Measurements from ENCODE around the gene BTF3. TPM values are rescaled to one million over a fixed set of nuclear protein-coding genes. Genes with fewer than 3 reads are reported as not detected.

The BTF3 gene
- total and polyA plus RNA-seq, 2 of the 8 experiments (the other 6 are each of a cell fraction or from before 2014, with no cell fraction given): 396 to 754 TPM

GRCh38 chr5:73514418-73514817, 16.2 kb downstream of the BTF3 start:
- TF ChIP-seq ZNF274 (IDR thresholded peaks at IDR 0.05; ENCODE audit: borderline replicate concordance, extremely low read depth, low read length): no peak
- no peak for TF ChIP-seq EZH2 (IDR thresholded peaks at IDR 0.05; ENCODE audit: low read depth, low read length, severe bottlenecking)
- TF ChIP-seq SIRT6 (IDR thresholded peaks at IDR 0.05; ENCODE audit: low read length): no peak
- no peak for TF ChIP-seq CBX8 (IDR thresholded peaks at IDR 0.05; ENCODE audit: borderline replicate concordance, low read depth, low read length)
- no peak for TF ChIP-seq JUND (IDR thresholded peaks at IDR 0.05; ENCODE audit: low read length)
- TF ChIP-seq SP2 (IDR thresholded peaks at IDR 0.05; ENCODE audit: low read length): no peak
- TF ChIP-seq POU5F1 (IDR thresholded peaks at IDR 0.05; ENCODE audit: low read depth, low read length): no peak
- no peak for TF ChIP-seq TAF7 (optimal IDR thresholded peaks at IDR 0.05; ENCODE audit: borderline replicate concordance, low read depth, low read length)
- TF ChIP-seq BACH1 (IDR thresholded peaks at IDR 0.05; ENCODE audit: low read length): no peak
- no peak for FAIRE-seq

More at GRCh38 chr5:73514418-73514817, 16.2 kb downstream of the BTF3 start:
- DNase-seq (ENCODE audit: low read depth in 1 of 2, low spot score in 2 of 2): no peak
- no peak overlapping the region for H2BK15ac ChIP-seq (ENCODE audit: low read length)
- H2BK5ac ChIP-seq (ENCODE audit: low read depth, low read length): no peak overlapping the region
- no peak overlapping the region for H4K8ac ChIP-seq (ENCODE audit: extremely low read depth, insufficient read depth, low read length)
- H2BK12ac ChIP-seq (ENCODE audit: low read depth, low read length): no peak overlapping the region
- no peak overlapping the region for H3K4me3 ChIP-seq (ENCODE audit: extremely low read depth in 1 of 4, insufficient read depth in 2 of 4, low read depth in 3 of 4, low read length in 4 of 4)
- H3K14ac ChIP-seq (ENCODE audit: insufficient read length): no peak overlapping the region
- H3K18ac ChIP-seq (ENCODE audit: extremely low read depth, low read length): no peak overlapping the region
- H2BK120ac ChIP-seq (replicated peaks; ENCODE audit: low read depth, low read length): no peak overlapping the region
- H3K56ac ChIP-seq (replicated peaks; ENCODE audit: insufficient read length, low read depth, low read length): no peak overlapping the region
- no peaks in the 10 kb centered on the region for H4K20me1 ChIP-seq (replicated peaks in 1 of 2; ENCODE audit: control insufficient read depth in 1 of 2, insufficient read depth in 2 of 2, low read length in 2 of 2)
- no peaks in the 10 kb centered on the region for H3K23me2 ChIP-seq (ENCODE audit: low read depth, low read length)
- H3K27ac ChIP-seq (ENCODE audit: low read depth, low read length): no peak overlapping the region
- no peak overlapping the region for H2AFZ ChIP-seq (ENCODE audit: low read length)
- POLR2A ChIA-PET (ENCODE audit: partially characterized antibody): interaction anchor here (1.0 to 6.8 kb wide), 6 partner anchors 7 to 54 kb away, joined by 3 to 42 read pairs (median 7); partner anchors contain the start of gene BTF3
- H2AK5ac ChIP-seq (ENCODE audit: low read depth, low read length): no peak overlapping the region
- 68% methylated on average over 2 of the region's 2 CpGs; no CpG with 5 or more reads in 1 of the 2 experiments for WGBS, 2 experiments (ENCODE audit: extremely low coverage in 1 of 2, insufficient coverage in 1 of 2, insufficient read length in 1 of 2, insufficient replicate concordance in 2 of 2, low coverage in 1 of 2, low lambda C conversion rate in 2 of 2, missing lambda C conversion rate in 1 of 2)
- H3K4ac ChIP-seq (replicated peaks; ENCODE audit: insufficient read length, low read depth, low read length): no peak overlapping the region
- no peaks in the 10 kb centered on the region for H3K79me1 ChIP-seq (ENCODE audit: low read depth, low read length)
- no peak overlapping the region for H3K23ac ChIP-seq (ENCODE audit: insufficient read length)
- H3K9ac ChIP-seq (replicated peaks in 1 of 4; ENCODE audit: extremely low read depth in 1 of 4, low read depth in 3 of 4, low read length in 3 of 4): no peak overlapping the region
- H3K79me2 ChIP-seq (ENCODE audit: control insufficient read depth in 1 of 2, insufficient read depth in 2 of 2, low read length in 2 of 2): no peaks in the 10 kb centered on the region
- H3K4me1 ChIP-seq (replicated peaks in 1 of 4; ENCODE audit: control insufficient read depth in 3 of 4, insufficient read depth in 4 of 4, low read length in 3 of 4): no peaks in the 10 kb centered on the region
- H3K9me3 ChIP-seq (ENCODE audit: insufficient read depth in 2 of 2, low read depth in 1 of 2, low read length in 1 of 2): no peaks in the 10 kb centered on the region
- H3K27me3 ChIP-seq (replicated peaks in 1 of 4; ENCODE audit: control insufficient read depth in 3 of 4, extremely low read depth in 1 of 4, insufficient read depth in 3 of 4, low read length in 3 of 4): peaks cover 0 to 3% (median 0%) of the 10 kb centered on the region in 4 experiments; a peak in 1 of 7 replicates
- no peak overlapping the region for H4K91ac ChIP-seq (replicated peaks; ENCODE audit: insufficient read length, low read length)
- no peak overlapping the region for H4K5ac ChIP-seq (ENCODE audit: insufficient read length, low read depth, low read length)
- H2BK20ac ChIP-seq (ENCODE audit: low read length): no peak overlapping the region
- no peak overlapping the region for H3K4me2 ChIP-seq (ENCODE audit: insufficient read depth in 1 of 2, low read depth in 2 of 2, low read length in 2 of 2)
- no peaks in the 10 kb centered on the region for H3K36me3 ChIP-seq (ENCODE audit: control insufficient read depth in 2 of 4, insufficient read depth in 4 of 4, low read length in 3 of 4)
- CTCF ChIA-PET (ENCODE audit: partially characterized antibody): interaction anchor here (1.0 to 2.5 kb wide), 5 partner anchors 15 to 279 kb away, joined by 3 to 11 read pairs (median 4); partner anchors contain the start of gene BTF3
